Lower lobe of right lung (tissue), 2 donors: ENCODE results near the gene NRXN2. TPM values are rescaled to one million over a fixed set of nuclear protein-coding genes. Genes with fewer than 3 reads are reported as not detected.

Source experiments
- ATAC-seq, 2 donors: fragments of 200-7000 bp; cut with Tn5 transposase; one replicate each; pipeline ENCODE4 v1.9.1; 2020 to 2022; ENCODE audit warnings: mild to moderate bottlenecking in 2 of 2, moderate library complexity in 2 of 2
- DNase-seq: peaks from one replicate; pipeline ENCODE4 v3.0.0-alpha.2; 2020
- H3K27ac ChIP-seq: fragments of 200-600 bp; one replicate; pipeline ENCODE4 v1.8.0; 2022
- H3K27me3 ChIP-seq: fragments of 200-600 bp; one replicate; pipeline ENCODE4 v1.8.0; 2022; ENCODE audit warnings: low read depth
- H3K36me3 ChIP-seq: fragments of 200-600 bp; one replicate; pipeline ENCODE4 v1.8.0; 2022; ENCODE audit warnings: mild to moderate bottlenecking
- H3K4me1 ChIP-seq: fragments of 200-600 bp; one replicate; pipeline ENCODE4 v1.8.0; 2022
- H3K4me3 ChIP-seq: fragments of 200-600 bp; one replicate; pipeline ENCODE4 v1.8.0; 2022; ENCODE audit warnings: mild to moderate bottlenecking
- H3K9me3 ChIP-seq: fragments of 200-600 bp; one replicate; pipeline ENCODE4 v1.8.0; 2022
- CTCF ChIP-seq: fragments of 200-600 bp; IDR thresholded peaks from one replicate; pipeline ENCODE4 v1.8.0; 2022; ENCODE audit warnings: antibody characterized with exemption, mild to moderate bottlenecking
- intact Hi-C: fragments of 100-400 bp; cut with DNase I; formaldehyde crosslinking; loops from one replicate; pipeline ENCODE4 v1.11.0; 2022
- total RNA-seq: library from RNA; stranded (reverse); fragmentation: NEBNext Ultra II Directional; extraction: Animal tissue kit (Norgen Biotek cat#: 25700); gene quantifications from one replicate; pipeline ENCODE4 v1.2.1, GENCODE V29; 2021
- donor health status: DM: no; HTN: yes; CAD: no; lungs with severe emphysema.

NRXN2 gene
- total RNA-seq, 1 donor from 2014 or later: 1.7 TPM

- TF ChIP-seq CTCF: no peak
- DNase-seq (no peak), ATAC-seq (no peak)
- Histone ChIP-seq H3K9me3 (no peaks in the 10 kb centered on the region), H3K27ac (peak overlapping the region; percentile 94), H3K4me3 (peak overlapping the region; percentile 76), H3K4me1 (peaks cover 40% of the 10 kb centered on the region), H3K27me3 (peaks cover 14% of the 10 kb centered on the region), H3K36me3 (no peaks in the 10 kb centered on the region)
- intact Hi-C loops: no loop called here
Observed at GRCh38 chr11:64744544-64745188, 21.7 kb upstream of the NRXN2 start.

- DNase-seq (peak; percentile 90), ATAC-seq (peak; percentile 59 to 71)
- TF ChIP-seq CTCF: peak; percentile 73
- intact Hi-C loops: no loop called here
- Histone ChIP-seq H3K36me3 (no peaks in the 10 kb centered on the region), H3K4me1 (peaks cover 40% of the 10 kb centered on the region), H3K4me3 (peak within 1 kb of the TSS; percentile 76), H3K27me3 (peaks cover 14% of the 10 kb centered on the region), H3K27ac (peak within 1 kb of the TSS; percentile 94), H3K9me3 (no peaks in the 10 kb centered on the region)
Observed at GRCh38 chr11:64743591-64744543, 20.9 kb upstream of the NRXN2 start, which contains the start of gene RASGRP2. RASGRP2 (minus strand) TSS chr11:64744142; CDS start chr11:64742866, 1,276 bp downstream.

DNA sequence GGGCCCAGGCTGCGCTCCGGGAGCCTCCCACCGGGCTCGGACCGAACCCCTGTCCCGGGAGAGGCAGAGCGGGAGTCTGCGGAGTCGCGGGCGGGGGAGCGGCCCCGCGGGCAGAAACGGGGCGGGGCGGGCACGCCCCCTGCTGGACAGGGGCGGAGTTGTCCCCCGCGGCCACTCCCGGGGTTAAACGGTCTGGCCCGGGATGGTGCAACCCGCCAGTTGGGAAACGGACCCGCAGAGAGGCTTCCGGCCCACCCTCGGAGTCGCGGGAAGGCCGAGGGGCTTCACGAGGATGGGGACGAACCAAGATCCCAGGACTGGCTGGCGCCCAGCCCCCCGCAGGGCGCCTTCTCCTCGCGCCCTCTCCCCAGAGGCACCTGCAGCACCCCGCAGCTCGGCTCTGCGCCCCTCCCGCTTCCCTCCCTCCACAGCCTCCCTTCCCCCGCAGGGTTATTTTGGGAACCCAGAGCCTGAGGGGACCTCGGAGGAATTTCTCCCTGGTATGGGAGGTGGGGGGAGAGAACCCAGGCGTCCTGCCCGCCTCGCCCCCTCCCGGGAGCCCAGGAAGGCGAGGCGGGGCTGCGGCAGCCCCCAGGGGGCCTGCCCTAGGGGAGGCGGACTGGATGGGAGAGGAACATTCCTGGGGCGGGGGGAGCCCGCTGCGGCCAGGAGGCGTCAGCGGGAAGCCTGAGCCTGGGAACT, 20.0 kb upstream of the NRXN2 start:
- Histone ChIP-seq H3K27me3 (peaks cover 14% of the 10 kb centered on the region), H3K9me3 (no peaks in the 10 kb centered on the region), H3K36me3 (peaks cover 3% of the 10 kb centered on the region), H3K4me1 (peaks cover 40% of the 10 kb centered on the region), H3K4me3 (peak overlapping the region; percentile 76), H3K27ac (peak overlapping the region; percentile 94)
- TF ChIP-seq CTCF: peak; percentile 92
- peak; percentile 87 for DNase-seq
- intact Hi-C loops: no loop called here
- ATAC-seq: peak; percentile 72 to 84

DNA sequence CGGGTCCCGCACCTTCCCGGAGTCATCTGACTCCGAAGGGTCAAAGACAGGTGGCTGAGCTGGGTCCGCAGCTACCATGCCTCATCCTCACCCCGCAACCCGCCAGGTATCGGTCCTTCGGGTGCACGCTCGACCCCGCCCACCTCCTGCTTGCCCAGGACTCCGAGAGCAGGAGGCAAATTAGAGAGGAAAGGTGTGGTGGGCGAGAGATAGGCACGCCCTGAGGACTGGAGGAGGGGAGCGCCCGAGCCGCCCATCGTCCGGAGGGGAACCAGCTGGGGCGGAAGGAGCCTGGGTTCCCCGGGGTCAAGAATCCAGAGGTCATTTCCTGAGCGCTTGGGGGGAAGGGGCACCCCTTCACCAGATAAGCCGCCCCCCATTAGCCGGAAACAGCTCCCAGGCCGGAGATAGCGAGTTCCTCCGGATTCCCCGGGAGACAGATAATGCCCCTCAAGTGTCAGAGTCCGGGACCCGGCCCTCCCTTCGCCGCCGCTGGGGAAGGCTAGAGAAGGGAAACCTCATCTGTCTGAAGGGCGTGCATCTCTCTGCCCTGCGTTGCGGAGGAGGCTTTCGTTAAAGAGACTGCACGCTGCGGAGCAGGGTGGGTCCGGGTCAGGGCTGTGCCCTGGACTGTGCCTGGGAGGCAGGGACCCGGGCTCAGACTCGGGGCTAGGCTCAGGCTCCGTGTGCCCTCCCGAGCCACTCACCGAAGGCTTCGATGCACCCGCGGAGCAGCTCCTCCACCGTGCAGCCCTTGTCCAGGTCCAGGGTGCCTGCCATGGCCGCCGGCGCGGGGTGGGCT, 19.3 kb upstream of the NRXN2 start:
- H3K4me1 ChIP-seq: peaks cover 40% of the 10 kb centered on the region

More for the DNA sequence above, 19.3 kb upstream of the NRXN2 start:
- Histone ChIP-seq H3K27me3 (peaks cover 14% of the 10 kb centered on the region), H3K27ac (peak overlapping the region; percentile 94), H3K36me3 (peaks cover 8% of the 10 kb centered on the region), H3K9me3 (no peaks in the 10 kb centered on the region), H3K4me3 (peak overlapping the region; percentile 76)
- intact Hi-C loops: no loop called here
- TF ChIP-seq CTCF: no peak
- DNase-seq (no peak), ATAC-seq (peak; percentile 5 to 11)
